GM23338 (cell line): Measurements from ENCODE around the gene CCDC152.

ENCODE experiments used
- CREB1 ChIP-seq: fragments of 250-450 bp; sonication (Bioruptor Pico); IDR thresholded peaks from 2 replicates; pipeline ENCODE4 v1.5.0; 2020; ENCODE audit warnings: low read depth, mild to moderate bottlenecking, moderate library complexity
- ETS1 ChIP-seq: IDR thresholded peaks from 2 replicates; pipeline ENCODE4 v1.6.1; 2016; ENCODE audit warnings: antibody characterized with exemption
- EZH2 ChIP-seq: fragments of 200-600 bp; sonication (generic); IDR thresholded peaks from one replicate; pipeline ENCODE4 v1.8.0; 2017; ENCODE audit warnings: antibody characterized with exemption, mild to moderate bottlenecking, low read depth; ENCODE audit not compliant: unreplicated experiment
- EZH2phosphoT487 ChIP-seq: fragments of 200-600 bp; sonication (generic); IDR thresholded peaks from one replicate; pipeline ENCODE4 v1.8.1; 2018; ENCODE audit warnings: antibody characterized with exemption; ENCODE audit not compliant: unreplicated experiment
- JUNB ChIP-seq: IDR thresholded peaks from one replicate; pipeline ENCODE4 v1.6.1; 2016; ENCODE audit warnings: antibody characterized with exemption; ENCODE audit not compliant: unreplicated experiment
- POLR2AphosphoS5 ChIP-seq: IDR thresholded peaks from 2 replicates; pipeline ENCODE4 v1.6.1; 2016; ENCODE audit warnings: antibody characterized with exemption, low read depth
- REST ChIP-seq: IDR thresholded peaks from one replicate; pipeline ENCODE4 v1.6.1; 2018; ENCODE audit warnings: antibody characterized with exemption; ENCODE audit not compliant: unreplicated experiment
- STAT1 ChIP-seq: IDR thresholded peaks from one replicate; pipeline ENCODE4 v1.6.1; 2016; ENCODE audit warnings: antibody characterized with exemption; ENCODE audit not compliant: unreplicated experiment
- TF ChIP-seq, protein P1 (sequence below), 2 experiments: fragments of 200-600 bp in 1 of 2; sonication (generic) in 1 of 2; conservative IDR thresholded peaks; 2 replicates each; pipeline versions ENCODE4 v1.5.1 to v1.6.1; 2016 to 2017; ENCODE audit warnings: antibody characterized with exemption in 2 of 2, low read depth in 2 of 2, mild to moderate bottlenecking in 2 of 2, moderate library complexity in 1 of 2

- TF ChIP-seq EZH2: no peak
- TF ChIP-seq, protein P1, sequence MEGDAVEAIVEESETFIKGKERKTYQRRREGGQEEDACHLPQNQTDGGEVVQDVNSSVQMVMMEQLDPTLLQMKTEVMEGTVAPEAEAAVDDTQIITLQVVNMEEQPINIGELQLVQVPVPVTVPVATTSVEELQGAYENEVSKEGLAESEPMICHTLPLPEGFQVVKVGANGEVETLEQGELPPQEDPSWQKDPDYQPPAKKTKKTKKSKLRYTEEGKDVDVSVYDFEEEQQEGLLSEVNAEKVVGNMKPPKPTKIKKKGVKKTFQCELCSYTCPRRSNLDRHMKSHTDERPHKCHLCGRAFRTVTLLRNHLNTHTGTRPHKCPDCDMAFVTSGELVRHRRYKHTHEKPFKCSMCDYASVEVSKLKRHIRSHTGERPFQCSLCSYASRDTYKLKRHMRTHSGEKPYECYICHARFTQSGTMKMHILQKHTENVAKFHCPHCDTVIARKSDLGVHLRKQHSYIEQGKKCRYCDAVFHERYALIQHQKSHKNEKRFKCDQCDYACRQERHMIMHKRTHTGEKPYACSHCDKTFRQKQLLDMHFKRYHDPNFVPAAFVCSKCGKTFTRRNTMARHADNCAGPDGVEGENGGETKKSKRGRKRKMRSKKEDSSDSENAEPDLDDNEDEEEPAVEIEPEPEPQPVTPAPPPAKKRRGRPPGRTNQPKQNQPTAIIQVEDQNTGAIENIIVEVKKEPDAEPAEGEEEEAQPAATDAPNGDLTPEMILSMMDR (conservative IDR thresholded peaks at IDR 0.05; ENCODE audit: low read depth in 2 of 2): no peak
- no peak for TF ChIP-seq EZH2phosphoT487
- no peak for TF ChIP-seq POLR2AphosphoS5
- no peak for TF ChIP-seq CREB1 (CRISPR knock-in tag)
- no peak for TF ChIP-seq ETS1
- no peak for TF ChIP-seq JUNB
- TF ChIP-seq REST: no peak
- TF ChIP-seq STAT1: no peak
Observed at GRCh38 chr5:42806004-42806700, 49.5 kb downstream of the CCDC152 start.
